B cell (primary cell): ENCODE results near the gene TRIM31. TPM values are rescaled to one million over a fixed set of nuclear protein-coding genes. Genes with fewer than 3 reads are reported as not detected.

Source experiments
- ATAC-seq: fragments of 200-7000 bp; cut with Tn5 transposase; one replicate; pipeline ENCODE4 v1.10.0; 2021; ENCODE audit warnings: low read depth, mild to moderate bottlenecking, moderate number of reproducible peaks, moderate library complexity
- CTCF ChIA-PET: fragments of 350-600 bp; sonication (Branson Sonifier 250); formaldehyde crosslinking; loops from one replicate; lab custom pipeline; 2021; ENCODE audit warnings: antibody characterized with exemption, inconsistent platforms; lab: Charles Lee
- POLR2A ChIA-PET: fragments of 350-600 bp; sonication (Branson Sonifier 250); formaldehyde crosslinking; loops from one replicate; lab custom pipeline; 2021; ENCODE audit warnings: antibody characterized with exemption; lab: Charles Lee
- DNase-seq: peaks from one replicate; pipeline ENCODE4 v3.0.0; 2013
- H2AFZ ChIP-seq: 2 replicates; pipeline ENCODE4 v1.6.1; 2012; ENCODE audit warnings: mild to moderate bottlenecking, low read depth, low read length; ENCODE audit not compliant: insufficient read depth, poor library complexity, severe bottlenecking
- H3K27ac ChIP-seq, 2 donors: 1 replicate in 1 of 2; 2 replicates in 1 of 2; pipeline ENCODE4 v1.5.1; 2012 to 2013; ENCODE audit warnings: low read length in 2 of 2, mild to moderate bottlenecking in 2 of 2, moderate library complexity in 1 of 2
- H3K27me3 ChIP-seq, 4 experiments: fragments of 200-600 bp in 1 of 4; sonication (generic) in 1 of 4; replicated peaks in 1 of 4; 1 replicate in 2 of 4; 2 replicates in 2 of 4; pipeline versions ENCODE4 v1.6.1 to v1.7.0; 2013 to 2016; ENCODE audit warnings: low read length in 3 of 4, mild to moderate bottlenecking in 2 of 4, mixed read lengths in 1 of 4, moderate library complexity in 1 of 4; ENCODE audit not compliant: insufficient read depth in 4 of 4, control insufficient read depth in 3 of 4; ENCODE audit errors: control extremely low read depth in 1 of 4
- H3K36me3 ChIP-seq, 2 experiments: replicated peaks in 1 of 2; 1 replicate in 1 of 2; 2 replicates in 1 of 2; pipeline versions ENCODE4 v1.6.1 to v1.7.1; 2013; ENCODE audit warnings: low read length in 1 of 2; ENCODE audit not compliant: insufficient read depth in 2 of 2, control insufficient read depth in 1 of 2; ENCODE audit errors: control extremely low read depth in 1 of 2, extremely low read depth in 1 of 2
- H3K4me1 ChIP-seq, 2 donors: fragments of 200-600 bp in 1 of 2; sonication (generic) in 1 of 2; 1 replicate in 1 of 2; 2 replicates in 1 of 2; pipeline versions ENCODE4 v1.5.1 to v1.6.1; 2013 to 2017; ENCODE audit warnings: low read length in 2 of 2; ENCODE audit not compliant: control insufficient read depth in 2 of 2, insufficient read depth in 2 of 2
- H3K4me2 ChIP-seq: replicated peaks from 2 replicates; pipeline ENCODE3; 2012; ENCODE audit warnings: mild to moderate bottlenecking, low read depth, low read length; ENCODE audit not compliant: poor library complexity, severe bottlenecking
- H3K4me3 ChIP-seq, 5 experiments: fragments of 200-600 bp in 1 of 5; sonication (generic) in 1 of 5; 1 replicate in 3 of 5; 2 replicates in 2 of 5; pipeline versions ENCODE4 v1.5.1 to v1.7.0; 2011 to 2016; ENCODE audit warnings: low read length in 4 of 5, mild to moderate bottlenecking in 4 of 5, low read depth in 2 of 5, control low read depth in 1 of 5, moderate library complexity in 1 of 5; ENCODE audit not compliant: insufficient read depth in 1 of 5; ENCODE audit errors: control extremely low read depth in 1 of 5, extremely low read depth in 1 of 5
- H3K79me2 ChIP-seq: fragments of 200-600 bp; sonication (generic); one replicate; pipeline ENCODE4 v1.6.0; 2016; ENCODE audit warnings: low read length; ENCODE audit not compliant: control insufficient read depth, insufficient read depth
- H3K9ac ChIP-seq: fragments of 200-600 bp; sonication (generic); 2 replicates; pipeline ENCODE4 v1.6.1; 2017; ENCODE audit warnings: mild to moderate bottlenecking, low read length, moderate library complexity
- H3K9me3 ChIP-seq, 3 donors: one replicate each; pipeline versions ENCODE4 v1.6.1 to v1.7.1; 2013; ENCODE audit warnings: low read length in 2 of 3; ENCODE audit not compliant: control insufficient read depth in 2 of 3, insufficient read depth in 1 of 3; ENCODE audit errors: control extremely low read depth in 1 of 3
- H4K20me1 ChIP-seq: 2 replicates; pipeline ENCODE4 v1.6.0; 2012; ENCODE audit warnings: mild to moderate bottlenecking, low read length; ENCODE audit not compliant: insufficient read depth, control insufficient read depth, poor library complexity, severe bottlenecking
- H3K27ac Mint-ChIP-seq: one replicate; pipeline ENCODE4 v1.8.0; 2021; ENCODE audit warnings: mixed read lengths
- H3K27me3 Mint-ChIP-seq: one replicate; pipeline ENCODE4 v1.8.0; 2021; ENCODE audit warnings: mixed read lengths
- H3K4me1 Mint-ChIP-seq: one replicate; pipeline ENCODE4 v1.8.0; 2021; ENCODE audit warnings: mixed read lengths
- H3K4me3 Mint-ChIP-seq: one replicate; pipeline ENCODE4 v1.8.0; 2021; ENCODE audit warnings: mixed read lengths
- H3K9me3 Mint-ChIP-seq: one replicate; pipeline ENCODE4 v1.8.0; 2022; ENCODE audit warnings: mixed read lengths; ENCODE audit not compliant: insufficient read depth
- CTCF ChIP-seq: fragments of 200-600 bp; IDR thresholded peaks from one replicate; pipeline ENCODE4 v1.8.0; 2022; ENCODE audit warnings: antibody characterized with exemption, mild to moderate bottlenecking
- EZH2 ChIP-seq: IDR thresholded peaks from 2 replicates; pipeline ENCODE4 v1.6.1; 2012; ENCODE audit warnings: borderline replicate concordance, low read depth, mild to moderate bottlenecking, moderate library complexity, low read length; ENCODE audit not compliant: insufficient read depth, poor library complexity, severe bottlenecking
- WGBS: methylation state at CpG from one replicate; pipeline ENCODE4 v1.1.5; 2013; ENCODE audit warnings: missing lambda C conversion rate; ENCODE audit not compliant: insufficient coverage; 5-methylcytosine and 5-hydroxymethylcytosine counted together
- intact Hi-C: fragments of 100-400 bp; cut with micrococcal nuclease; formaldehyde crosslinking; loops from one replicate; pipeline ENCODE4 v1.10.0; 2022
- polyA plus RNA-seq: library from polyadenylated mRNA; depleted of rRNA; stranded (reverse); fragments of >200 nt; gene quantifications from 2 replicates; pipeline ENCODE4 v1.2.3, GENCODE V29; 2012
- total RNA-seq, 2 donors: library from RNA; stranded (reverse); fragments of 120-200 nt in 1 of 2; gene quantifications; 1 replicate in 1 of 2; 2 replicates in 1 of 2; pipeline versions ENCODE4 v1.2.3 to v1.2.4, GENCODE V29; 2013 to 2022

The TRIM31 gene
- total and polyA plus RNA-seq, 2 donors (not counting 1 experiment from before 2014, with no cell fraction given): not detected

- no peaks in the 10 kb centered on the region for H3K36me3 ChIP-seq
- no peak overlapping the region for H3K4me2 ChIP-seq
- no peak for ATAC-seq
- no peak overlapping the region for H3K4me3 ChIP-seq
- H3K9ac ChIP-seq: no peak overlapping the region
- no peak overlapping the region for H3K27ac Mint-ChIP-seq
- CTCF ChIA-PET: interaction anchor here (0.8 to 1.4 kb wide), 2 partner anchors 31 to 33 kb away, joined by 3 to 4 read pairs; no protein-coding TSS in a partner anchor
- H3K79me2 ChIP-seq: no peaks in the 10 kb centered on the region
- H3K27me3 ChIP-seq: peaks cover 3 to 68% (median 42%) of the 10 kb centered on the region in 4 experiments
- H3K27me3 Mint-ChIP-seq: peaks cover 74% of the 10 kb centered on the region
- H2AFZ ChIP-seq: no peak overlapping the region
- peaks cover 0 to 13% (median 0%) of the 10 kb centered on the region in 3 donors for H3K9me3 ChIP-seq
- TF ChIP-seq CTCF: no peak
- TF ChIP-seq EZH2: no peak
- no peak overlapping the region for H3K27ac ChIP-seq
- 64% methylated on average over 3 of the region's 4 CpGs for WGBS
- no peak for DNase-seq
- H3K4me3 Mint-ChIP-seq: no peak overlapping the region
- intact Hi-C loops: no loop called here
- peaks cover 30% of the 10 kb centered on the region for H3K4me1 Mint-ChIP-seq
- peaks cover 35 to 41% of the 10 kb centered on the region in 2 donors for H3K4me1 ChIP-seq
- no peaks in the 10 kb centered on the region for H4K20me1 ChIP-seq
- no peaks in the 10 kb centered on the region for H3K9me3 Mint-ChIP-seq
- POLR2A ChIA-PET: interaction anchor here (0.5 kb wide), 1 partner anchor 448 kb away, joined by 3 read pairs; no protein-coding TSS in a partner anchor
Measured at GRCh38 chr6:30097902-30098768, 14.8 kb downstream of the TRIM31 start.

GRCh38 chr6:30096829-30097228 lies 16.1 kb downstream of the TRIM31 start:
- H3K27ac ChIP-seq: no peak overlapping the region
- ChIA-PET CTCF (interaction anchor here (0.8 kb wide), 1 partner anchor 34 kb away, joined by 3 read pairs; no protein-coding TSS in a partner anchor), POLR2A (no interaction called here)
- H3K4me1 Mint-ChIP-seq: peaks cover 21% of the 10 kb centered on the region
- no peak overlapping the region for H3K27ac Mint-ChIP-seq
- peaks cover 22 to 29% of the 10 kb centered on the region in 2 donors for H3K4me1 ChIP-seq
- H3K4me2 ChIP-seq: no peak overlapping the region
- H3K4me3 ChIP-seq: no peak overlapping the region
- peaks cover 0 to 12% (median 0%) of the 10 kb centered on the region in 3 donors for H3K9me3 ChIP-seq
- DNase-seq (no peak), ATAC-seq (no peak)
- H3K27me3 Mint-ChIP-seq: peaks cover 85% of the 10 kb centered on the region
- H3K27me3 ChIP-seq: peaks cover 3 to 75% (median 48%) of the 10 kb centered on the region in 4 experiments
- H4K20me1 ChIP-seq: no peaks in the 10 kb centered on the region
- H3K9ac ChIP-seq: no peak overlapping the region
- H2AFZ ChIP-seq: no peak overlapping the region
- WGBS: 60% methylated on average over 1 of the region's 1 CpG
- TF ChIP-seq CTCF (no peak), EZH2 (no peak)
- H3K9me3 Mint-ChIP-seq: no peaks in the 10 kb centered on the region
- intact Hi-C loops: no loop called here
- H3K79me2 ChIP-seq: no peaks in the 10 kb centered on the region
- H3K36me3 ChIP-seq: no peaks in the 10 kb centered on the region
- no peak overlapping the region for H3K4me3 Mint-ChIP-seq
